Hepatocyte (in vitro differentiated cells): ENCODE measurements around the gene PI4KA. TPM values are rescaled to one million over a fixed set of nuclear protein-coding genes. Genes with fewer than 3 reads are reported as not detected.

Experiments used
- DNase-seq: peaks from one replicate; pipeline ENCODE4 v3.0.0-alpha.2; 2016; ENCODE audit warnings: low spot score
- H2AFZ ChIP-seq: fragments of 200-600 bp; sonication (generic); 2 replicates; pipeline ENCODE4 v1.6.0; 2016; ENCODE audit warnings: antibody characterized with exemption, mild to moderate bottlenecking
- H3K27ac ChIP-seq: fragments of 200-600 bp; sonication (generic); 2 replicates; pipeline ENCODE4 v1.5.1; 2016; ENCODE audit warnings: mild to moderate bottlenecking
- H3K27me3 ChIP-seq: fragments of 200-600 bp; sonication (generic); 2 replicates; pipeline ENCODE4 v1.6.1; 2016
- H3K36me3 ChIP-seq: fragments of 200-600 bp; sonication (generic); replicated peaks from 2 replicates; pipeline ENCODE4 v1.5.1; 2016; ENCODE audit warnings: low read depth; ENCODE audit not compliant: insufficient read depth
- H3K4me1 ChIP-seq: fragments of 200-600 bp; sonication (generic); 2 replicates; pipeline ENCODE4 v1.5.1; 2016; ENCODE audit warnings: mild to moderate bottlenecking, moderate library complexity; ENCODE audit not compliant: insufficient read depth
- H3K4me2 ChIP-seq: fragments of 200-600 bp; sonication (generic); 2 replicates; pipeline ENCODE4 v1.6.0; 2016
- H3K4me3 ChIP-seq: fragments of 200-600 bp; sonication (generic); 2 replicates; pipeline ENCODE4 v1.5.1; 2016; ENCODE audit warnings: mild to moderate bottlenecking
- H3K79me2 ChIP-seq: fragments of 200-600 bp; sonication (generic); 2 replicates; pipeline ENCODE4 v1.6.0; 2017; ENCODE audit warnings: mild to moderate bottlenecking
- H3K9me2 ChIP-seq: fragments of 200-600 bp; sonication (generic); replicated peaks from 2 replicates; pipeline ENCODE4 v1.6.0; 2017; ENCODE audit warnings: mild to moderate bottlenecking; ENCODE audit not compliant: insufficient read depth
- H3K9me3 ChIP-seq: fragments of 200-600 bp; sonication (generic); 2 replicates; pipeline ENCODE4 v1.5.1; 2016; ENCODE audit warnings: low read depth, mild to moderate bottlenecking
- H4K20me1 ChIP-seq: fragments of 200-600 bp; sonication (generic); 2 replicates; pipeline ENCODE4 v1.6.0; 2016; ENCODE audit warnings: mild to moderate bottlenecking; ENCODE audit not compliant: insufficient read depth, poor library complexity, severe bottlenecking
- CTCF ChIP-seq: fragments of 200-600 bp; sonication (generic); IDR thresholded peaks from 2 replicates; pipeline ENCODE4 v1.5.1; 2016; ENCODE audit warnings: antibody characterized with exemption, mild to moderate bottlenecking; ENCODE audit not compliant: poor library complexity
- EZH2 ChIP-seq: fragments of 200-600 bp; sonication (generic); IDR thresholded peaks from 2 replicates; pipeline ENCODE4 v1.6.1; 2016; ENCODE audit warnings: antibody characterized with exemption, mild to moderate bottlenecking, borderline replicate concordance
- EZH2phosphoT487 ChIP-seq: fragments of 200-600 bp; sonication (generic); IDR thresholded peaks from one replicate; pipeline ENCODE4 v1.6.1; 2018; ENCODE audit warnings: antibody characterized with exemption, mild to moderate bottlenecking, low read depth, moderate library complexity; ENCODE audit not compliant: unreplicated experiment, severe bottlenecking
- WGBS: methylation state at CpG from one replicate; pipeline ENCODE4 v1.1.6; 2016; ENCODE audit warnings: low lambda C conversion rate; ENCODE audit errors: missing lambda C conversion rate; 5-methylcytosine and 5-hydroxymethylcytosine counted together
- polyA plus RNA-seq: library from polyadenylated mRNA; unstranded; fragments of >200 nt; fragmentation: Nextera tagmentation; extraction: Ambion mirVana; gene quantifications from 2 replicates; pipeline ENCODE4 v1.2.1, GENCODE V29; 2016
- total RNA-seq: library from RNA; depleted of rRNA; stranded (reverse); fragments of >200 nt; gene quantifications from 2 replicates; pipeline ENCODE4 v1.2.3, GENCODE V29; 2014

Gene PI4KA
- total and polyA plus RNA-seq, 2 experiments from 2014 or later, result 59.1 to 75.7 TPM

GRCh38 chr22:20889025-20889704 is 30.6 kb upstream of the PI4KA start:
- Histone ChIP-seq H3K4me2 (no peak overlapping the region), H3K27me3 (no peaks in the 10 kb centered on the region), H4K20me1 (no peaks in the 10 kb centered on the region), H3K36me3 (no peaks in the 10 kb centered on the region), H3K79me2 (no peaks in the 10 kb centered on the region), H3K27ac (no peak overlapping the region), H3K4me1 (peaks cover 3% of the 10 kb centered on the region), H3K9me2 (no peaks in the 10 kb centered on the region), H3K9me3 (no peaks in the 10 kb centered on the region), H3K4me3 (no peak overlapping the region), H2AFZ (no peak overlapping the region)
- TF ChIP-seq CTCF, result no peak
- TF ChIP-seq EZH2, result no peak
- TF ChIP-seq EZH2phosphoT487, result no peak
- 85% methylated on average over 6 of the region's 6 CpGs for WGBS
- DNase-seq, result no peak

GRCh38 chr22:20887375-20887774 is 28.8 kb upstream of the PI4KA start:
- 82% methylated on average over 5 of the region's 5 CpGs for WGBS
- no peak for TF ChIP-seq EZH2phosphoT487
- no peak for TF ChIP-seq CTCF
- no peak for TF ChIP-seq EZH2
- Histone ChIP-seq H3K4me3 (no peak overlapping the region), H3K9me2 (no peaks in the 10 kb centered on the region), H3K79me2 (no peaks in the 10 kb centered on the region), H3K9me3 (no peaks in the 10 kb centered on the region), H3K27me3 (no peaks in the 10 kb centered on the region), H4K20me1 (no peaks in the 10 kb centered on the region), H3K36me3 (no peaks in the 10 kb centered on the region), H3K4me2 (no peak overlapping the region), H2AFZ (no peak overlapping the region), H3K27ac (no peak overlapping the region), H3K4me1 (peaks cover 3% of the 10 kb centered on the region)
- DNase-seq, result no peak

GRCh38 chr22:20885557-20886323 is 27.1 kb upstream of the PI4KA start:
- no peaks in the 10 kb centered on the region for H3K27me3 ChIP-seq
- H3K4me1 ChIP-seq, result peaks cover 3% of the 10 kb centered on the region
- H3K79me2 ChIP-seq, result no peaks in the 10 kb centered on the region
- DNase-seq, result peak; percentile 88
- H3K4me3 ChIP-seq, result no peak overlapping the region
- H3K9me2 ChIP-seq, result no peaks in the 10 kb centered on the region
- WGBS, result 18% methylated on average over 10 of the region's 10 CpGs
- TF ChIP-seq EZH2phosphoT487 (no peak), CTCF (peak; percentile 73)
- H3K9me3 ChIP-seq, result no peaks in the 10 kb centered on the region
- H3K27ac ChIP-seq, result peak overlapping the region; percentile 74
- no peaks in the 10 kb centered on the region for H3K36me3 ChIP-seq
- no peaks in the 10 kb centered on the region for H4K20me1 ChIP-seq
- H3K4me2 ChIP-seq, result peak overlapping the region; percentile 65
- H2AFZ ChIP-seq, result no peak overlapping the region
